ES-I3 (cell line): Measurements from ENCODE around the gene SSNA1.

Source experiments
- H3K36me3 ChIP-seq: 2 replicates; pipeline ENCODE4 v1.6.1; 2013; ENCODE audit warnings: mild to moderate bottlenecking, low read length, control low read depth, moderate library complexity; ENCODE audit not compliant: insufficient read depth
- H3K4me1 ChIP-seq: 2 replicates; pipeline ENCODE4 v1.6.1; 2013; ENCODE audit warnings: mild to moderate bottlenecking, control low read depth, low read length; ENCODE audit not compliant: insufficient read depth
- H3K9ac ChIP-seq: 2 replicates; pipeline ENCODE4 v1.6.1; 2013; ENCODE audit warnings: low read depth, mild to moderate bottlenecking, low read length, moderate library complexity
- H3K9me3 ChIP-seq: 2 replicates; pipeline ENCODE4 v1.6.1; 2013; ENCODE audit warnings: mild to moderate bottlenecking, low read length, moderate library complexity; ENCODE audit not compliant: control insufficient read depth, insufficient read depth

The SSNA1 gene

GRCh38 chr9:137180491-137180890, 8.0 kb upstream of the SSNA1 start:
- H3K9me3 ChIP-seq = no peaks in the 10 kb centered on the region
- H3K4me1 ChIP-seq = no peaks in the 10 kb centered on the region
- no peak overlapping the region for H3K9ac ChIP-seq
- H3K36me3 ChIP-seq = peaks cover 8% of the 10 kb centered on the region; the same call in 1 of the 2 replicates

DNA sequence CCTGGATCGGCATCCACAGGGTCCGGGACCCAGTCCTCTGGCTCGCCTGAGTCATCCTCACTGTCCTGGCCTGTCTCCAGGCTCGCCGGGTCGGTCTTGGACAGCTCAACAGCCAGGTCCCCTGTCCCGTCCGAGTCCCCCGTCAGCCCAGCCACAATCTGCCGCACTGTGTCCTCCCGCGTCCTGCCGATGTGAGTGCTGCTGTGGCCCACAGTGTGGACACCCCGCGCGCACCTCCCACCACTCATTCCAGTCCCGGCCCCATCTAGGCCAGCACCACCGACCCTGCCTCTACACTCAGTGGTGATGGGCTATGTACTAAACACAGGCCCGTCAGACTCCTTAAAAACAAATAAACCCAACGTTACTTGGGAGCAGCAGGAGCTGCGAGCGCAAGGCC, 6.8 kb upstream of the SSNA1 start:
- H3K4me1 ChIP-seq = no peaks in the 10 kb centered on the region
- no peak overlapping the region for H3K9ac ChIP-seq
- H3K36me3 ChIP-seq = peaks cover 8% of the 10 kb centered on the region; the same call in 1 of the 2 replicates
- H3K9me3 ChIP-seq = no peaks in the 10 kb centered on the region

DNA sequence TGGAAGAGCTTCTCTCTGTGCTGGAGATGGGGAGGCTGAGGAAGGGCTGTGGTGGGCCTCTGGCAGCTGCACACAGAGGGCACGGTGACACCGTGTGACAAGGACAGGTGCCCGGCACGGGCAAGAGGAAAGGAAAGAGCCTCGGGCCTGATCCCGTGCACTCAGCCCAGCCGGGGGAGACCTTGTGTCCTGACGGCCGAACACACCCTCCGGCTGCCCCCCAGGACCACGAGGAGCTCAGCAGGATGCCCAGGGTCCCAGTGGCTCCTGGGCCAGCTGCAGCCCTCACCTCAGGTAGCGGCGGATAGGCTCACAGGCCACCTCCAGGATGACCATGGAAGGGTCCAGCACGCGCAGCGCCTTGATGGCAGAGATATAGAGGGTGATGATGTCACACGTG, 5.6 kb upstream of the SSNA1 start:
- Histone ChIP-seq H3K9ac (no peak overlapping the region), H3K9me3 (no peaks in the 10 kb centered on the region), H3K4me1 (no peaks in the 10 kb centered on the region; the same call in 1 of the 2 replicates), H3K36me3 (peaks cover 8% of the 10 kb centered on the region; the same call in 1 of the 2 replicates)

- H3K4me1 ChIP-seq = no peaks in the 10 kb centered on the region; the same call in 1 of the 2 replicates
- H3K36me3 ChIP-seq = peaks cover 8% of the 10 kb centered on the region; the same call in 1 of the 2 replicates
- H3K9me3 ChIP-seq = no peaks in the 10 kb centered on the region
- no peak overlapping the region for H3K9ac ChIP-seq
Observed at GRCh38 chr9:137183980-137184595, 4.4 kb upstream of the SSNA1 start.

GRCh38 chr9:137184881-137185660, 3.4 kb upstream of the SSNA1 start:
- Histone ChIP-seq H3K4me1 (peaks cover 6% of the 10 kb centered on the region; the same call in 1 of the 2 replicates), H3K36me3 (peaks cover 8% of the 10 kb centered on the region; the same call in 1 of the 2 replicates), H3K9me3 (no peaks in the 10 kb centered on the region), H3K9ac (no peak overlapping the region)

GRCh38 chr9:137185921-137186320, 2.6 kb upstream of the SSNA1 start:
- H3K36me3 ChIP-seq = peaks cover 5% of the 10 kb centered on the region; the same call in 1 of the 2 replicates
- no peaks in the 10 kb centered on the region for H3K9me3 ChIP-seq
- H3K9ac ChIP-seq = no peak overlapping the region
- peaks cover 6% of the 10 kb centered on the region; the same call in 1 of the 2 replicates for H3K4me1 ChIP-seq

DNA sequence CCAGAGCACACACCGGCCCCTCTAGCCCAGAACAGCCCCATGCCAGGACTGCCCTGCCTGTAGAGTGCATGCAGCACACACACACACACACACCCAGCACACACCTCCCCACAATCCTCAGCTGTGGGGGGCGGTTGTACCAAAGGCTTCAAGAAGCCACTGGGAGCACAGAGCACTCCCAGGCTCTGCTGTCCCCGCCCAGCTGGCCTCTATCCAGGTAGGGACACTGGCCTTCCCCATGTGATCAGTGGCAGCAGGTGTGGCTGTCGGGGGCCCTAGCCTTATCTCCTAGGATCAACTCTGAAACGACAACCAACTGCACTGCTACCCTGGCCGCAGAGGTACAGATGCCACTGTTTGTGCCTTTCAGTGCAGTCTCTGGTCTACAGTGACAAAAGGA, 2.1 kb upstream of the SSNA1 start:
- Histone ChIP-seq H3K9me3 (no peaks in the 10 kb centered on the region), H3K9ac (no peak overlapping the region), H3K36me3 (0 out of 2 replicates have a peak, but pooled peaks cover under 1% of the 10 kb centered on the region), H3K4me1 (peaks cover 6% of the 10 kb centered on the region; the same call in 1 of the 2 replicates)

- no peaks in the 10 kb centered on the region for H3K9me3 ChIP-seq
- no peaks in the 10 kb centered on the region for H3K36me3 ChIP-seq
- H3K9ac ChIP-seq = peak overlapping the region; percentile 78; the same call in 1 of the 2 replicates
- H3K4me1 ChIP-seq = peaks cover 6% of the 10 kb centered on the region; the same call in 1 of the 2 replicates
Observed at GRCh38 chr9:137187386-137187785, 1.1 kb upstream of the SSNA1 start.

- H3K36me3 ChIP-seq = no peaks in the 10 kb centered on the region
Observed at GRCh38 chr9:137188086-137188489, 388 bp upstream of the SSNA1 start.

DNA sequence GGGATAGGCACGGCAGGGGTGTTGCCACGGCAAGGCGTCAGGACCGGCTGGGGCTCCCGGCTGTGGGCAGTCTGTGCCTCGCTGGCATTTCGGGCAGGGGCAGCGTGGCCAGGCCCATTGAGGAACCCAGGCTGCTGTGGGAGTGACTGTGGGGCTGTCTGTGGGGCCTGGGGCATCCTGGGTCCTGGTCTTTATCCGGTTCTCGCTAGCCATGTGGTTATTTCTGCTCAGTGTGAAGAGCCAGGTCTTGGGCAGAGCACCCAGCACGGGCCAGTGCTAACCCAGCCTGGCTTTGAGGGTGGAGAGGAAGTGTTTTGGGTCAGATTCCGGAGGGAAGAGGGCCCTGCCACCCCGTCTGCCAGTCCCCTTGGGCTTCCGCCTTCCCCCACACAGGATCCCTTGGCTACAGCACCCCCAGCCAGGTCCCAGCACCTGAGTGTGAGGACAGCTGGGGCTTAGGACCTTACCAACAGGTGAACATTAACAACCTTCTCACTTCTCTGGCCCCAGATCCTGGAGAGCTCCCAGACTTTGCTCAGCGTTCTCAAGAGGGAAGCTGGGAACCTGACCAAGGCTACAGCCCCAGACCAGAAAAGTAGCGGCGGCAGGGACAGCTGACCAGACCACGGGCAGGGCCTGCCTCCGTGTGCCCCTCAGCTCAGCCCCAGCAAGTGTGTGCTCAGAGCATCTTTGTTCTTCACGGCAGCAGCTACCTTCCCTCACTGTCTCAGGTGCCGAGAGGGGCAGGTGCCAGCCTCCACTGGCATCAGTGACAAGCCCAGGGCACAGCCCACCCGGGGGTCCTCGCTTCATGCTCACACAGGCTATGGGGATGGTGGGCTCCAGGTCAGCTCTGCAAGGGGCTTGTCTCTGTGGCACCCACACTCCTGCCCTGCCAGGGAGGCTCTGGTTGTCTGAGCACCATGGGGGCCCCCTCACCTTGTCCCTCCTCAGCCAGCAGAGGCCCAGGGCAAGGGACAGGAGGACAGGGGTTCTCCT, 1.1 kb downstream of the SSNA1 start:
- Histone ChIP-seq H3K4me1 (peaks cover 6% of the 10 kb centered on the region; the same call in 1 of the 2 replicates), H3K9ac (peak overlapping the region; percentile 78), H3K9me3 (no peaks in the 10 kb centered on the region), H3K36me3 (no peaks in the 10 kb centered on the region)

More at GRCh38 chr9:137188086-137188489, 388 bp upstream of the SSNA1 start:
- peak overlapping the region; percentile 78 for H3K9ac ChIP-seq
- peaks cover 6% of the 10 kb centered on the region; the same call in 1 of the 2 replicates for H3K4me1 ChIP-seq
- no peaks in the 10 kb centered on the region for H3K9me3 ChIP-seq

- no peaks in the 10 kb centered on the region for H3K9me3 ChIP-seq
- no peaks in the 10 kb centered on the region for H3K36me3 ChIP-seq
- peaks cover 6% of the 10 kb centered on the region; the same call in 1 of the 2 replicates for H3K4me1 ChIP-seq
- no peak overlapping the region for H3K9ac ChIP-seq
Observed at GRCh38 chr9:137190315-137190856, 1.9 kb downstream of the SSNA1 start.

GRCh38 chr9:137191245-137191644, 2.8 kb downstream of the SSNA1 start:
- Histone ChIP-seq H3K9me3 (no peaks in the 10 kb centered on the region), H3K36me3 (no peaks in the 10 kb centered on the region), H3K4me1 (peaks cover 6% of the 10 kb centered on the region; the same call in 1 of the 2 replicates), H3K9ac (no peak overlapping the region)

DNA sequence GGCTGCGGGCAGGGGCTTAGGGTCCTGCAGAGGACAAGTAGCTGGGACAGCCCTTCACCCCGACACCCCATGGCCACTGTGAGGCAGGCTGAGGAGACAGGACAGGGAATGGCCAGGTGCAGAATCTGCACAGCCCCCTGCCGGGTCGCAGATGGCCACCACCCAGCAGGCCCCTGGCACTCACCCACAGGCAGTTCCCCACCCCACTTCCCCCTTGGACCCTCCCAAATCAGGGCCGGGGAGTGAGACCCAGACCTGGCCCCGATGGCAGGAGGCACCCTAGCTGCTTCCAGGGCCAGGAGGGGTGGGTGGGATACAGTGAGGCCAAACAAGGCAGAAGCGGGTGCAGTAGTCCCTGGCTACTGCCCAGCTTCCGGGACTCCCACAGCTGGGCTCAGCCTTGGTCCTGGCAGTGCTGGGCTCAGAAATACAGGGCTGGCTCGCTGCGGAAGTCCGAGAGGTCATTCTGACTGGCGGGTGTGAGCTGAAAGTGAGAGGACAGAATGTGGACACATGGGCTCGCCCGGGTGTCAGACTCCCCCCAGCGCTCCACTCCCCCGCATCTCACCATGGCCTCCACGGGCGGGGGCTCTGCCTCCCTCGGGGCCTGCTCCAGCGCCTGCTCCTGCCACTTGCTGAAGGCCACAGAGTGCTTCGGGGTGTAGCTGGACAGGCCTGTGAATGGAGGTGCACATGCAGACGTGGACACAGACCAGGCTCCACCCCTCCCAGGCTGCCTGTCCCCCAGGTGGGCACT, 3.4 kb downstream of the SSNA1 start:
- Histone ChIP-seq H3K9ac (no peak overlapping the region), H3K4me1 (peaks cover 6% of the 10 kb centered on the region; the same call in 1 of the 2 replicates), H3K9me3 (no peaks in the 10 kb centered on the region), H3K36me3 (no peaks in the 10 kb centered on the region)
